Smooth muscle cell (in vitro differentiated cells): Measurements from ENCODE around the gene SLC19A2. TPM values are rescaled to one million over a fixed set of nuclear protein-coding genes. Genes with fewer than 3 reads are reported as not detected.

Experiments
- DNase-seq: peaks from one replicate; lab custom pipeline; 2025; ENCODE audit not compliant: unreplicated experiment; lab: John Stamatoyannopoulos, UW
- H2AFZ ChIP-seq: fragments of 200-600 bp; sonication (generic); 2 replicates; pipeline ENCODE4 v1.6.0; 2016; ENCODE audit warnings: antibody characterized with exemption, low read depth, mild to moderate bottlenecking
- H3F3A ChIP-seq: fragments of 200-600 bp; sonication (generic); 2 replicates; pipeline ENCODE4 v1.6.0; 2017; ENCODE audit warnings: antibody characterized with exemption, low read depth
- H3K27ac ChIP-seq: fragments of 200-600 bp; sonication (generic); 2 replicates; pipeline ENCODE4 v1.5.1; 2016; ENCODE audit warnings: low read depth, mild to moderate bottlenecking
- H3K27me3 ChIP-seq: fragments of 200-600 bp; sonication (generic); 2 replicates; pipeline ENCODE4 v1.6.1; 2016; ENCODE audit warnings: low read depth, mild to moderate bottlenecking
- H3K36me3 ChIP-seq: fragments of 200-600 bp; sonication (generic); 2 replicates; pipeline ENCODE4 v1.5.1; 2016; ENCODE audit warnings: low read depth
- H3K4me1 ChIP-seq: fragments of 200-600 bp; sonication (generic); 2 replicates; pipeline ENCODE4 v1.5.1; 2016; ENCODE audit warnings: low read depth
- H3K4me2 ChIP-seq: fragments of 200-600 bp; sonication (generic); 2 replicates; pipeline ENCODE4 v1.6.0; 2016; ENCODE audit warnings: mild to moderate bottlenecking
- H3K4me3 ChIP-seq: fragments of 200-600 bp; sonication (generic); 2 replicates; pipeline ENCODE4 v1.5.1; 2016; ENCODE audit warnings: mild to moderate bottlenecking
- H3K79me2 ChIP-seq: fragments of 200-600 bp; sonication (generic); 2 replicates; pipeline ENCODE4 v1.6.0; 2016; ENCODE audit warnings: low read depth, mild to moderate bottlenecking
- H3K9ac ChIP-seq: fragments of 200-600 bp; sonication (generic); 2 replicates; pipeline ENCODE4 v1.6.0; 2016; ENCODE audit warnings: low read depth
- H3K9me3 ChIP-seq: fragments of 200-600 bp; sonication (generic); replicated peaks from 2 replicates; pipeline ENCODE4 v1.5.1; 2016; ENCODE audit warnings: low read depth
- H4K20me1 ChIP-seq: fragments of 200-600 bp; sonication (generic); 2 replicates; pipeline ENCODE4 v1.6.0; 2016; ENCODE audit warnings: low read depth
- CTCF ChIP-seq: fragments of 200-600 bp; sonication (generic); IDR thresholded peaks from 2 replicates; pipeline ENCODE4 v1.5.1; 2017; ENCODE audit warnings: borderline replicate concordance, mild to moderate bottlenecking, antibody characterized with exemption; ENCODE audit not compliant: insufficient read depth, poor library complexity, severe bottlenecking
- WGBS: methylation state at CpG from one replicate; pipeline ENCODE4 v1.1.7; 2016; ENCODE audit warnings: low lambda C conversion rate; 5-methylcytosine and 5-hydroxymethylcytosine counted together
- polyA plus RNA-seq: library from polyadenylated mRNA; unstranded; fragments of >200 nt; fragmentation: Nextera tagmentation; extraction: Ambion mirVana; gene quantifications from 2 replicates; pipeline ENCODE4 v1.2.1, GENCODE V29; 2016
- total RNA-seq: library from RNA; depleted of rRNA; stranded (reverse); fragments of >200 nt; gene quantifications from 2 replicates; pipeline ENCODE4 v1.2.3, GENCODE V29; 2014

The SLC19A2 gene
- total and polyA plus RNA-seq, 2 experiments from 2014 or later = 15.1 to 59.4 TPM

- H2AFZ ChIP-seq = no peak overlapping the region
- H3K4me1 ChIP-seq = peaks cover 25% of the 10 kb centered on the region
- peaks cover 5% of the 10 kb centered on the region for H3K36me3 ChIP-seq
- no peaks in the 10 kb centered on the region for H3K9me3 ChIP-seq
- H3K4me3 ChIP-seq = no peak overlapping the region
- DNase-seq = no peak
- no peaks in the 10 kb centered on the region for H3F3A ChIP-seq
- no peak for TF ChIP-seq CTCF
- H3K27me3 ChIP-seq = no peaks in the 10 kb centered on the region
- 74% methylated on average over 3 of the region's 3 CpGs for WGBS
- peaks cover 60% of the 10 kb centered on the region for H4K20me1 ChIP-seq
- H3K79me2 ChIP-seq = peaks cover 52% of the 10 kb centered on the region
- no peak overlapping the region for H3K9ac ChIP-seq
- H3K27ac ChIP-seq = no peak overlapping the region
- H3K4me2 ChIP-seq = no peak overlapping the region
These were observed 9.8 kb downstream of the SLC19A2 start for GRCh38 chr1:169475806-169476387.

- Histone ChIP-seq H4K20me1 (peaks cover 55% of the 10 kb centered on the region), H3K9me3 (no peaks in the 10 kb centered on the region), H3K79me2 (peaks cover 37% of the 10 kb centered on the region), H3K4me1 (peaks cover 17% of the 10 kb centered on the region), H3K4me3 (no peak overlapping the region), H3K27me3 (no peaks in the 10 kb centered on the region), H2AFZ (no peak overlapping the region), H3K4me2 (no peak overlapping the region), H3K36me3 (peaks cover 5% of the 10 kb centered on the region), H3K9ac (no peak overlapping the region), H3F3A (no peaks in the 10 kb centered on the region), H3K27ac (no peak overlapping the region)
- TF ChIP-seq CTCF = no peak
- WGBS = 100% methylated on average over 1 of the region's 1 CpG
- no peak for DNase-seq
These were observed 11.3 kb downstream of the SLC19A2 start for GRCh38 chr1:169474302-169474995.

GRCh38 chr1:169473347-169473746, 12.4 kb downstream of the SLC19A2 start:
- peaks cover 49% of the 10 kb centered on the region for H4K20me1 ChIP-seq
- DNase-seq = no peak
- H3K79me2 ChIP-seq = peaks cover 26% of the 10 kb centered on the region
- 87% methylated on average over 5 of the region's 5 CpGs for WGBS
- peaks cover 5% of the 10 kb centered on the region for H3K36me3 ChIP-seq
- no peaks in the 10 kb centered on the region for H3F3A ChIP-seq
- H3K4me1 ChIP-seq = peaks cover 11% of the 10 kb centered on the region
- no peak overlapping the region for H3K4me2 ChIP-seq
- H3K9ac ChIP-seq = no peak overlapping the region
- H3K27ac ChIP-seq = no peak overlapping the region
- no peaks in the 10 kb centered on the region for H3K9me3 ChIP-seq
- H3K27me3 ChIP-seq = no peaks in the 10 kb centered on the region
- H2AFZ ChIP-seq = no peak overlapping the region
- H3K4me3 ChIP-seq = no peak overlapping the region
- TF ChIP-seq CTCF = no peak
